Spleen (tissue), 11 donors: ENCODE measurements around the gene LNPK. TPM values are rescaled to one million over a fixed set of nuclear protein-coding genes. Genes with fewer than 3 reads are reported as not detected.

Source experiments
- DNase-seq: peaks from one replicate; pipeline ENCODE4 v3.0.0-alpha.2; 2020
- H3K27ac ChIP-seq, 8 donors: fragments of 200-600 bp; sonication (generic) in 7 of 8; 1 replicate in 4 of 8; 2 replicates in 4 of 8; pipeline versions ENCODE4 v1.5.0 to v1.8.0; 2016 to 2021; ENCODE audit warnings: inconsistent platforms in 4 of 8, mild to moderate bottlenecking in 4 of 8, moderate library complexity in 1 of 8
- H3K27me3 ChIP-seq, 7 donors: fragments of 200-600 bp; sonication (generic) in 6 of 7; replicated peaks in 1 of 7; 1 replicate in 4 of 7; 2 replicates in 3 of 7; pipeline versions ENCODE4 v1.5.0 to v1.8.0; 2016 to 2021; ENCODE audit warnings: inconsistent platforms in 3 of 7, mild to moderate bottlenecking in 1 of 7
- H3K36me3 ChIP-seq, 6 donors: fragments of 200-600 bp; sonication (generic) in 5 of 6; 1 replicate in 4 of 6; 2 replicates in 2 of 6; pipeline versions ENCODE4 v1.5.0 to v1.8.0; 2016 to 2021; ENCODE audit warnings: inconsistent platforms in 2 of 6
- H3K4me1 ChIP-seq, 6 donors: fragments of 200-600 bp; sonication (generic) in 5 of 6; 1 replicate in 3 of 6; 2 replicates in 3 of 6; pipeline versions ENCODE4 v1.5.0 to v1.8.0; 2016 to 2021; ENCODE audit warnings: inconsistent platforms in 3 of 6
- H3K4me3 ChIP-seq, 8 donors: fragments of 200-600 bp; sonication (generic) in 7 of 8; 1 replicate in 4 of 8; 2 replicates in 4 of 8; pipeline versions ENCODE4 v1.5.0 to v1.8.0; 2016 to 2021; ENCODE audit warnings: inconsistent platforms in 4 of 8, mild to moderate bottlenecking in 4 of 8, moderate library complexity in 2 of 8
- H3K9me3 ChIP-seq, 8 donors: fragments of 200-600 bp; sonication (generic) in 7 of 8; 1 replicate in 4 of 8; 2 replicates in 4 of 8; pipeline versions ENCODE4 v1.5.0 to v1.8.0; 2016 to 2021; ENCODE audit warnings: inconsistent platforms in 4 of 8
- CTCF ChIP-seq, 11 experiments: fragments of 200-600 bp in 7 of 11; fragments of 450-650 bp in 4 of 11; sonication (generic) in 4 of 11; IDR thresholded peaks in 8 of 11; conservative IDR thresholded peaks in 3 of 11; 1 replicate in 7 of 11; 2 replicates in 4 of 11; pipeline versions ENCODE4 v1.4.0 to v1.8.0; 2016 to 2021; ENCODE audit warnings: antibody characterized with exemption in 11 of 11, inconsistent platforms in 4 of 11, mild to moderate bottlenecking in 1 of 11
- POLR2A ChIP-seq, 3 donors: fragments of 450-650 bp; IDR thresholded peaks; one replicate each; pipeline ENCODE4 v1.5.1; 2017; ENCODE audit warnings: antibody characterized with exemption in 3 of 3, mild to moderate bottlenecking in 1 of 3
- POLR2AphosphoS5 ChIP-seq, 3 donors: sonication (generic); formaldehyde crosslinking; IDR thresholded peaks; one replicate each; pipeline ENCODE4 v1.5.1; 2017; ENCODE audit warnings: antibody characterized with exemption in 3 of 3
- WGBS, 5 donors: extraction: QIAGEN DNeasy Blood & Tissue Kit in 3 of 5; methylation state at CpG; one replicate each; pipeline versions ENCODE4 v1.1.5 to v1.1.7; 2013 to 2018; 5-methylcytosine and 5-hydroxymethylcytosine counted together
- intact Hi-C: fragments of 100-400 bp; cut with DNase I; formaldehyde crosslinking; loops from one replicate; pipeline ENCODE4 v1.15.0; 2023; ENCODE audit warnings: low total_unique reads
- polyA plus RNA-seq, 3 donors: library from polyadenylated mRNA; stranded (reverse); fragments of 200-250 nt; gene quantifications; one replicate each; pipeline ENCODE4 v1.2.1, GENCODE V29; 2013
- total RNA-seq, 7 donors: library from RNA; depleted of rRNA in 3 of 7; stranded (reverse); fragments of >200 nt in 3 of 7; fragmentation: NEBNext Ultra II Directional in 4 of 7; extraction: Animal tissue kit (Norgen Biotek cat#: 25700) in 4 of 7; gene quantifications; one replicate each; pipeline versions ENCODE4 v1.1.0 to v1.2.1, GENCODE V29; 2016 to 2021
- donor health status: healthy with polysubstance abuse.
- donor health status: DM: no; HTN: no; CAD: no; lungs with moderate emphysema.
- donor health status: DM: no; HTN: no; CAD: no.
- donor health status: Bipolar disorder and iron deficiency.
- donor health status: healthy.
- donor health status: DM: no; HTN: no; CAD: no.
- donor health status: DM: yes; HTN: yes; CAD: no.

Gene LNPK
- total and polyA plus RNA-seq, 10 donors, result 2.1 to 31.9 (median 17.0) TPM

- WGBS, 5 donors, result 66 to 80% (median 73%) methylated on average over 3 of the region's 3 CpGs
Measured at GRCh38 chr2:175889701-175890302, 112.3 kb downstream of the LNPK start.

GRCh38 chr2:175887776-175888175 is 114.3 kb downstream of the LNPK start:
- Histone ChIP-seq H3K4me1 (no peaks in the 10 kb centered on the region), H3K36me3 (no peaks in the 10 kb centered on the region), H3K27me3 (peaks cover 0 to 28% (median 0%) of the 10 kb centered on the region in 7 donors), H3K9me3 (no peaks in the 10 kb centered on the region), H3K4me3 (no peak overlapping the region), H3K27ac (no peak overlapping the region)
- TF ChIP-seq CTCF (IDR thresholded peaks at IDR 0.05 in 8 of 11, conservative IDR thresholded peaks at IDR 0.05 in 3 of 11), result no peak
- TF ChIP-seq POLR2A (IDR thresholded peaks at IDR 0.05), result no peak
- TF ChIP-seq POLR2AphosphoS5 (IDR thresholded peaks at IDR 0.05), result no peak
- WGBS, 5 donors, result 80 to 94% (median 83%) methylated on average over 2 of the region's 2 CpGs
- intact Hi-C loops, result no loop called here
- no peak for DNase-seq

More at GRCh38 chr2:175889701-175890302, 112.3 kb downstream of the LNPK start:
- Histone ChIP-seq H3K4me1 (no peaks in the 10 kb centered on the region), H3K4me3 (no peak overlapping the region), H3K9me3 (no peaks in the 10 kb centered on the region), H3K36me3 (no peaks in the 10 kb centered on the region), H3K27ac (no peak overlapping the region), H3K27me3 (peaks cover 0 to 14% (median 0%) of the 10 kb centered on the region in 7 donors)
- intact Hi-C loops, result no loop called here
- TF ChIP-seq POLR2AphosphoS5 (IDR thresholded peaks at IDR 0.05) (no peak), POLR2A (IDR thresholded peaks at IDR 0.05) (no peak)
- DNase-seq, result no peak

- H3K9me3 ChIP-seq, result no peaks in the 10 kb centered on the region
- TF ChIP-seq POLR2A (IDR thresholded peaks at IDR 0.05), result no peak
- no peak for TF ChIP-seq POLR2AphosphoS5 (IDR thresholded peaks at IDR 0.05)
- TF ChIP-seq CTCF (IDR thresholded peaks at IDR 0.05 in 8 of 11, conservative IDR thresholded peaks at IDR 0.05 in 3 of 11), result no peak
- H3K27ac ChIP-seq, result no peak overlapping the region
- DNase-seq, result no peak
- no peak overlapping the region for H3K4me3 ChIP-seq
- no peaks in the 10 kb centered on the region for H3K4me1 ChIP-seq
- H3K27me3 ChIP-seq, result peaks cover 0 to 19% (median 0%) of the 10 kb centered on the region in 7 donors
- 63 to 79% (median 74%) methylated on average over 7 of the region's 7 CpGs for WGBS, 5 donors
- no peaks in the 10 kb centered on the region for H3K36me3 ChIP-seq
- intact Hi-C loops, result no loop called here
Measured at GRCh38 chr2:175884697-175885393, 117.2 kb downstream of the LNPK start.

- no peak overlapping the region for H3K27ac ChIP-seq
- no peaks in the 10 kb centered on the region for H3K4me1 ChIP-seq
- TF ChIP-seq POLR2A (IDR thresholded peaks at IDR 0.05), result no peak
- TF ChIP-seq CTCF (IDR thresholded peaks at IDR 0.05 in 8 of 11, conservative IDR thresholded peaks at IDR 0.05 in 3 of 11), result no peak
- TF ChIP-seq POLR2AphosphoS5 (IDR thresholded peaks at IDR 0.05), result no peak
- 69 to 82% (median 78%) methylated on average over 7 of the region's 7 CpGs for WGBS, 5 donors
- H3K27me3 ChIP-seq, result peaks cover 0 to 15% (median 0%) of the 10 kb centered on the region in 7 donors
- no peaks in the 10 kb centered on the region for H3K9me3 ChIP-seq
- no peak for DNase-seq
- intact Hi-C loops, result no loop called here
- no peaks in the 10 kb centered on the region for H3K36me3 ChIP-seq
- no peak overlapping the region for H3K4me3 ChIP-seq
Measured at GRCh38 chr2:175883586-175884194, 118.4 kb downstream of the LNPK start.
